Activated naive CD8-positive, alpha-beta T cell treated with anti-CD3 and anti-CD28 coated beads, Interleukin-2, amount 10 ng/mL, durations not matched to agents 7 days and 5 days (primary cell): ENCODE data around the gene LITAFD. TPM values are rescaled to one million over a fixed set of nuclear protein-coding genes. Genes with fewer than 3 reads are reported as not detected.

Experiments used
- ATAC-seq: fragments of 150-1000 bp; cut with Tn5 transposase; one replicate; pipeline ENCODE4 v1.10.0; 2021; ENCODE audit warnings: low read depth, moderate library complexity
- POLR2A ChIA-PET: fragments of 350-600 bp; sonication (Branson Sonifier 250); formaldehyde crosslinking; loops from one replicate; lab custom pipeline; 2021; ENCODE audit warnings: antibody characterized with exemption; lab: Charles Lee
- DNase-seq: peaks from one replicate; pipeline ENCODE4 v3.0.0; 2021
- H3K27ac Mint-ChIP-seq: one replicate; pipeline ENCODE4 v1.8.0; 2022; ENCODE audit warnings: mild to moderate bottlenecking, mixed read lengths
- H3K27me3 Mint-ChIP-seq: one replicate; pipeline ENCODE4 v1.8.0; 2022; ENCODE audit warnings: mild to moderate bottlenecking, moderate library complexity, mixed read lengths
- H3K36me3 Mint-ChIP-seq: one replicate; pipeline ENCODE4 v1.8.0; 2021; ENCODE audit warnings: mild to moderate bottlenecking, mixed read lengths
- H3K4me1 Mint-ChIP-seq: one replicate; pipeline ENCODE4 v1.8.0; 2021; ENCODE audit warnings: mixed read lengths
- H3K4me3 Mint-ChIP-seq: one replicate; pipeline ENCODE4 v1.8.0; 2022; ENCODE audit warnings: mild to moderate bottlenecking, moderate library complexity, mixed read lengths
- H3K9me3 Mint-ChIP-seq: one replicate; pipeline ENCODE4 v1.8.0; 2021; ENCODE audit warnings: mixed read lengths
- total RNA-seq, 2 experiments: library from RNA; stranded (reverse); gene quantifications; one replicate each; pipeline ENCODE4 v1.2.3, GENCODE V29; 2021

Gene LITAFD
- total RNA-seq, 2 experiments from 2014 or later = not detected

- Mint-ChIP-seq H3K9me3 (no peaks in the 10 kb centered on the region), H3K27ac (no peak overlapping the region), H3K27me3 (no peaks in the 10 kb centered on the region), H3K4me1 (peaks cover 21% of the 10 kb centered on the region), H3K36me3 (peaks cover 24% of the 10 kb centered on the region), H3K4me3 (no peak overlapping the region)
- POLR2A ChIA-PET = no interaction called here
- DNase-seq = no peak
- ATAC-seq = no peak
Observed at GRCh38 chr16:8929086-8929748, 47.1 kb downstream of the LITAFD start.

DNA sequence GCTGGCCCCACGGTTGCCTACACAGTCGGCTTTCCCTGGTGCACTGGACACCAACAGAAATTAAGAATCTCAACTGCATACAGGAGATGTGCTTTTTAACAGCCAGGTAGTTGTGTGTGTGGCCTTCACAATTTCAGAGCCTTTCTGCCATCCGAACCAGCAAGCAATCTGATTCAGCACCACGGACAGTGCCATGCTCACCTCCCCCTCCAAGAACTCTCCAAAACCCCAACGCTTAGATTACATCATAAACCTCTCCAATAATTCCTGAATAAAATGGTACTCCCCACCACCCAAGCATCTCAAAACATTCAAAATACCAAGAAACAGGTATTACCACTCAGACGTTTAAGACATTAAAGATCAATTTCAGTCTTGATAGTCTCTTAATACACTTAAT is 49.7 kb downstream of the LITAFD start:
- H3K27ac Mint-ChIP-seq = no peak overlapping the region
- H3K27me3 Mint-ChIP-seq = no peaks in the 10 kb centered on the region
- H3K4me3 Mint-ChIP-seq = no peak overlapping the region
- ATAC-seq (no peak), DNase-seq (peak; percentile 47)
- peaks cover 27% of the 10 kb centered on the region for H3K4me1 Mint-ChIP-seq
- H3K9me3 Mint-ChIP-seq = no peaks in the 10 kb centered on the region
- POLR2A ChIA-PET = no interaction called here
- H3K36me3 Mint-ChIP-seq = peaks cover 20% of the 10 kb centered on the region

GRCh38 chr16:8934601-8935000 is 52.5 kb downstream of the LITAFD start:
- Mint-ChIP-seq H3K4me1 (peaks cover 38% of the 10 kb centered on the region), H3K27me3 (no peaks in the 10 kb centered on the region), H3K4me3 (no peak overlapping the region), H3K36me3 (peaks cover 2% of the 10 kb centered on the region), H3K27ac (no peak overlapping the region), H3K9me3 (no peaks in the 10 kb centered on the region)
- no peak for DNase-seq
- POLR2A ChIA-PET = no interaction called here
- no peak for ATAC-seq

Other genes with a start within 250 kb of the LITAFD start
- 1 to 10 TPM; 5.4 to 6.0 TPM for gene ABAT, start 207.7 kb upstream of the LITAFD start, total RNA-seq
- 10 to 100 TPM; 11.9 to 12.6 TPM for gene TMEM186, start 84.7 kb upstream of the LITAFD start, total RNA-seq
- 10 to 100 TPM; 36.4 to 38.5 TPM for gene PMM2, start 84.5 kb upstream of the LITAFD start, total RNA-seq
- gene CARHSP1, start 13.3 kb upstream of the LITAFD start, total RNA-seq = 100 to 1,000 TPM; 157 to 173 TPM
- 100 to 1,000 TPM; 153 to 162 TPM for gene USP7, start 81.6 kb downstream of the LITAFD start, total RNA-seq
- gene HAPSTR1, start 209.3 kb downstream of the LITAFD start, total RNA-seq = 10 to 100 TPM; 71.6 to 72.2 TPM